KOPT-K1 (cell line): ENCODE data around the gene GALT.

Source experiments
- H3K27ac ChIP-seq: fragments of 200-600 bp; sonication (generic); 2 replicates; pipeline ENCODE4 v1.5.1; 2016; ENCODE audit warnings: antibody characterized with exemption, mild to moderate bottlenecking, low read depth, low read length; ENCODE audit not compliant: poor library complexity, severe bottlenecking
- H3K36me3 ChIP-seq: fragments of 200-600 bp; sonication (generic); 2 replicates; pipeline ENCODE4 v1.5.1; 2017; ENCODE audit warnings: antibody characterized with exemption, mild to moderate bottlenecking, low read length, moderate library complexity; ENCODE audit not compliant: insufficient read depth
- H3K9me3 ChIP-seq: fragments of 200-600 bp; sonication (generic); 2 replicates; pipeline ENCODE4 v1.5.1; 2017; ENCODE audit warnings: antibody characterized with exemption, low read length, mild to moderate bottlenecking; ENCODE audit not compliant: insufficient read depth, poor library complexity, severe bottlenecking

The GALT gene

DNA sequence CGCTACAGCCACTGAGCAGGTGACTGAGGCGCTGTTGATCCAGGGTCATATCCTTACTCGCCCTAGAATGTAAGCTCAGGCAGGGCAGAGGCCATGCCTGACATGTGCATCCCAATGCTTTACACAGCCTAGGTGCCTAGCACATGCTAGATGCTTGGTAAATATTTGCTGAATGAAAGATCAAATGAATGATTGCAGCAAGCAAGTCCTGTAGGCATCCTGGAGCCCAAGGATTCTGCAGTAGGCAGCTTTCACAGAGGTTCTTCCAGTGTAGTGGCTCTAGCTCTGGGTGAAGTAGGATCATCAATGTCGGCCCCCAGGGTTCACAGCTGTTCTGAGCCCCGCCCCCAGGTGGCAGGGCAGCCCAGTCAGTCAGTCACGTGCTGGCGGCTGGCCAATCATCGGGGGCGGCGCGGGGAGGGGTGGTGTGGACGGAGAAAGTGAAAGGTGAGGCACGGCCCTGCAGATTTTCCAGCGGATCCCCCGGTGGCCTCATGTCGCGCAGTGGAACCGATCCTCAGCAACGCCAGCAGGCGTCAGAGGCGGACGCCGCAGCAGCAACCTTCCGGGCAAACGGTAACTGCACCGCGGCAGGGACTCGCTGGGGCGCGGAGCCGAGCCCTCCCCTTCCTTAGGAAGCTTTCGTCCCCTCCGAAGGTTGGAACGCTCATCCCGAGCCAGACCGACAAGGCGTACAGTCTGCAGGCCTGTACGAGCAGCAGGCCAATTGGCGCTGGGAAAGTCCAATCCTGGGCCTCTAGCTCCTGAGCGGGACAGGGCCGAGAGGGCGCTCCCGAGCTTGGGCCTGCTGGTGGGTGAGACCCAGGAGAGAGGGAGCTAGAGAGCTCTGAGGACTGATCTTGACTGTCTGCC, at the start of gene GALT:
GALT (plus strand) TSS at position 465 of the 873 bp plus-strand sequence; CDS start at position 495, 30 bp downstream.
- Histone ChIP-seq H3K36me3 (peaks cover 31% of the 10 kb centered on the region), H3K9me3 (no peaks in the 10 kb centered on the region), H3K27ac (peak within 1 kb of the TSS; percentile 79)

DNA sequence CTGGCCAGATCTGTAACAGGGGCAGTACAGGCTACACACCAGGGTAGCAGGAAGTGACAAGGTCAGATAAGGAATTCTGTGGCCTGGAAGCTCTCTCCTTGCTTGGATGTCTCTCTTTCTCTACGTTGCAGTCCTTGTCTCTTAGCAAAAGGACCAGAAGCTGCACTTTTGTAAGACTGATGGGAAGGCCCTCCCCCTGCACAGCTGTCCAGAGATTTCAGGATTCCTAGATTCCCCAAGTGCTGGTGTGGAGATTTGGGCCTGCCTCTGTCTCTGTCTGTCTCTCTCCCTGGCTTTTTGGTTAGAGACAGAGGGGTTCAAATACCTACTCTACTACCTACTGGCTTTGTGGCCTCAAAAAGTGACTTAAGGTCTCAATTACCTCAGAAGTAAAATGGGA, 46.9 kb upstream of the GALT start:
- H3K9me3 ChIP-seq: no peaks in the 10 kb centered on the region
- H3K27ac ChIP-seq: no peak overlapping the region
- no peaks in the 10 kb centered on the region for H3K36me3 ChIP-seq

DNA sequence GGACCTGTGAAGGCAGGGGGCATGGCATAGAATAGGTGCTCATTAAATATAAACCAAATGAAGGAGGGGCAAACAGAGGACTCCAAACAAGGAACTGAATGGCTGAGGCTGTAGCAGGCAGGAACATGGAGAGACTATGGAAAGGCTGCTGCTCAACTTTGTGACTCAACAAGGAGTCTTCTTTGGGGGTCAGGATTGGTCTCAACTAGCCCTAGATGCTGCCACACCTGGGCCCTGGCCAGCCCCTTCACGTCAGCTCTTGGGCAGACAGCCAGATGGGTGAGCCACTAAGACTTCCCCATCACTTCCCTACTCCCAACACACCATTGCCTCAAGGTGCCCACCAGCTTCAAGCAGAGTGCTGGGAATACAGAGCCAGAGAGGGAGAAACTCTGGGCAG, 45.6 kb upstream of the GALT start:
- Histone ChIP-seq H3K36me3 (no peaks in the 10 kb centered on the region), H3K9me3 (no peaks in the 10 kb centered on the region), H3K27ac (no peak overlapping the region)

DNA sequence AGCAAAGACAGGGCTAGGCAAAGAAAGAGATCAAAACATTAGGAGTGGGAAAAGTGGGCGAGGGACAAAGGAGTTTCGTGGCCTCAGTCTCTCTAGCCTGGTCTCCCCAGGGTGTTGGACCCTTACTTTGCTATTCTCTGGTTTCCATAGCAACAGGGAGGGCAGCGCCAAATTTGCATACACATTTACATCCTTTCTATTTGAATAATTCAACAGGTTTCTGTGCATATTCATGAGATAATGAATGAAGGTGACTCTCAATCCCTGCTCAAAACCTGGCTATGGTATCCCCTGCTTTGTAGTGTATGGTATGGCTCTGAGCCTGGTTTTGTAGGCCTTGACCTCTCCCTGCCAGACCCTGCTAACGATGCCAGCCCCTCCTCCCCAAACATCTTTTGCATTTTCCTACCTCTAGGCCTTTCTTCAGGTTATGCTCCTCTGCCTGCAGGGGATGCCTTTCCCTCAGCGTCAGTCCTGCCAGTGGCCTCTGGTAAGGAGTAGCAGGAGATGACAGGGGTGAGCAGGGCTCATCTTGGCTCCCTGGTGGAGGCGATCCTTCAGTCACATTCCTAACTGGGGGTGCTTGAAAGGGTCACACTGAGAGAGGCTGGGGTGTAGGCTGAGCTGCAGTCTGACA, 44.4 kb upstream of the GALT start:
- H3K27ac ChIP-seq: no peak overlapping the region
- H3K36me3 ChIP-seq: no peaks in the 10 kb centered on the region
- no peaks in the 10 kb centered on the region for H3K9me3 ChIP-seq

DNA sequence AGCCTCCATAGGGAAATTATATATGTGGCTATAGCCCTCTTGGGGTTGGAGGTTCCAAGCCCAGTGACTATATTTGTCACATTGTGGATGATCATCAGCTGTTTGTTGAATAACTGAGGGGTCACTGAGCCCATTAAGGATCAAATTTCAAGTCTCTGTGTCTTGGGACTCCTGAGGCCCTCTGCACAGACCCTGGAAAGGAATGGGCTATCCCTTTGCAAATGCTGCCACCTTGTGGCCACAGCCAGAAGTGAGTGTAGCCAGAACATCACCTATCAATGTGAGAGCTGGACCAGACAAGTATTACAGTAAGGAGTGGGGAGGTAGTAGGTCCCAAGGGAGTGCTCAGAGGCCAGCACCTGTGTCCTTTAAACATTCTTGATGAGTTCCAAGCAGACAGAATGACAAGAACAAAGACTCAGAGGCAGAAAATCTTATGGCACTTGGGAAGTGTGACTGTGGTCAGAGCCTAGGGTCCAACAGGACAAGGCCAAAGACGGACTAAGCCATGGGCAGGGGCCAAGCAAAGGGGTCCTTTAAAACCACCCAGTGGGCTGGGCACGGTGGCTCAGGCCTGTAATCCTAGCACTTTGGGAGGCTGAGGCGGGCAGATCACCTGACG, 42.8 kb upstream of the GALT start:
- H3K27ac ChIP-seq: no peak overlapping the region
- no peaks in the 10 kb centered on the region for H3K9me3 ChIP-seq
- no peaks in the 10 kb centered on the region for H3K36me3 ChIP-seq

DNA sequence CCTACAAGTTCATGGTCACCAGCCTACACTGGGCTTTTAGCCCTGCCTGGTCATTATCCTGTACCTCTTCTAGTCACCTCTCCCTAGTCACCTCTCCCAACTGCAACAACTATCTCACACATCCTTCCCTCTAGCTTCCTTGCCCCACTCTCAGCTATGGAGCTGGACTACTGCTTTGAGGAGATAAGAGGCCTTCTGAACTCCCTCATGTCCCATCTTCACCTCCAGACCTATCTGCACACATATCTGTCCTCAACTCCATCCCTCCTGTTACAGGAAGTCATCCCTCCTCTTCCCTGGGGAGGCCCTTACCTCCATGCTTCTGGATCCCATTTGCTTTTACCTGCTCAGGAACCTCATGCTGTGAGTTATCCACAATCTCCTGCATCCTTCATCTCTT, 40.3 kb upstream of the GALT start:
- Histone ChIP-seq H3K9me3 (no peaks in the 10 kb centered on the region), H3K36me3 (no peaks in the 10 kb centered on the region), H3K27ac (no peak overlapping the region)

DNA sequence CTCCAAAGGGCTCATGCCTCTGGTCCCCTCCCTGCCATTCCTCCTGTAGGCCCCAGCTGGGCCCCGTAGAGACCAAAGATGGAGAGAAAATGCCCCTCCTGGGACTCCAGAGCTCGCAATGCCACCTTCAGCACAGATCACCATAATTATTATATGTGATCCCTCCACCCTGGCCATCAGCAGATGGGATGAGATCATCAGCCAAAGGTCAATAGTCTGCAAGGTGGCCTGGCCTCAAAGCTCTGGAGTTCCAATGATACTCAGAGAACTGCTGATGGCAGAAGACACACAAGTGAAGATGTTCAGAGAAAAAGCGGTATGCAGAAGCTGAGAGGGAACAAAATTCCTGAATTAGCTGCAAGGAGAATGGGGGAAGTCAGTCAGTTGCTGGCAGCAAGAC, 39.6 kb upstream of the GALT start:
- H3K36me3 ChIP-seq: no peaks in the 10 kb centered on the region
- no peak overlapping the region for H3K27ac ChIP-seq
- H3K9me3 ChIP-seq: no peaks in the 10 kb centered on the region

DNA sequence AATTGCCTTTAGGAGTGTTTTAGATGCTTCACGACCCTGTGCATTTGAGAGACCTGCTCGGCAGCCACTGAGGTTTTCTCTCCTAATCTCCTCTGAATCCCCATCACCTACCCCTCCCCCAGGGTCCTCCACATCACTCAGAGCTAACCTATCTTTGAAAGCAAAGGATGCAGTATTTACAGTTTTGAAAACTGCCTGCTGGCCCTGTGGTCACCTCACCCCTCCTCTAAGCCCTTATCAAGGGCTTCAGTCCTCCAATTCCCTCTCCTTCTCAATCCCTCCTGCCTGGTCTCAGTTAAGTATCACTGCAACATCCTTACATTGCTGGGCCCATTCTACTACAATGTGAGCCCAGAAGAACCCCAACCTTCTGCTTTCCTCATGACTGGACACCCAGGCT, 39.1 kb upstream of the GALT start:
- Histone ChIP-seq H3K27ac (no peak overlapping the region), H3K36me3 (no peaks in the 10 kb centered on the region), H3K9me3 (no peaks in the 10 kb centered on the region)

DNA sequence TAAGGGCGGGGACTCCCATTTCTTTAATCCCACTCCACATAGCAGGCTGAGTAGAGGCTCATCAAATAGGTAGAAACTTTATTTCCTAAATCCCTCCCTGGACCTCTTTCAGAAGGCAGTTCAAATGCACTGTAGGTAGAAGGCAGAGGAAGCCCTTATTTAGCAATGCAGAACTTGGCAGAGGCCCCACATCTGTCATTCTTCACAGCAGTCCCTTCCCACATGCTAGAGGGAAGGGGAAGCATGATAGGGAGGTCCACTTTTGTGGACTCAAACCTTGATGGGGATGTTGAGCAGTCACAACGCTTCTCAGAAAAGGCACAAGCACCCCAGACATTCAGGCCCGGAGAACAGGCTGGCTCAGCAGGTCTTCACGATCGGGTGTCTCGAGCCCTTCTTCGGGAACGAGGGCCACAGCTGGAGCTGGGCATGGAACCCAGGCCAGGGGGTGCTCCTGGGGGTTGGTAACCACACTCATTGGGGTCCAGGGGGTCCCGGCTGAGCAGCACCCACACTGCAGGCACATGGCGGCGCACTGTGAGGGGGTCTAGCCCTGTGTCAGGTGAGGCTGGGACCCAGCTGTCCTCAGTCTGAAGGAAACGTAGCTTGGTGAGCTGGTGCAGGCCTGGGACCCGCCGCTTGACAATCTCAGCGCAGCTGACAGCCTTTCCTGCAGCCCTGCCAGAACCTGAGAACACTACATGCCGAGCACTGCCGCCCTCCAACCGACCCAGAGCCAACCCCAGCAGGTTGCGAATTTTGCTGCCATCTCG, 35.9 kb upstream of the GALT start:
- Histone ChIP-seq H3K27ac (peak overlapping the region; percentile 81), H3K36me3 (peaks cover 18% of the 10 kb centered on the region), H3K9me3 (no peaks in the 10 kb centered on the region)

DNA sequence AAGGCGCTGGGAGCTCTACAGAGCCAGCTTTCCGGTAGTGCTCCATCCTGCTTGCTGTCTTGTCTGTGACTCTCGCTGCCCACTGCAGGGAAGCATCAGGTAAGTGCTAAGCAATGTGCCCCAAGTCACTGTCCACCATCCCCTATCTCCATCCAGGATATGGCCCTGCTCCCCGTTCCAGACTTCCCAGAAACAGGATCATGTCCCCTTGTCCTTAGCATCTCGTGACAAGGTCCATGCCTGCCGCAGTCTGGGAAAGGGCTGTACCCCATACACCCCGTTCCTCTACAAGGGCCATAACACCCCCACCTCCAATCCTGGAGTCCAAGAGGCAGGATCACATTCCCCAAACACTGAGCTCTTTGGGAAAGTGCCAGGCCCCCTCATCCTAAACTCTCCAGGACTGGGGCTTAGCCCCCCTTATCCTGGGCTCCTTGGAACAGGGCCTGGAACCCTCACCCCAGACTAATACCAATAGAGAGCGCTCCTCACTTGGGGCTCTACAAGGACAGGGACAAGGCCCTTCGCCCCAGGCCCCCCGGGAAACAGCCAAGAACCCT, 35.1 kb upstream of the GALT start:
- Histone ChIP-seq H3K27ac (peak overlapping the region; percentile 81), H3K36me3 (peaks cover 25% of the 10 kb centered on the region), H3K9me3 (no peaks in the 10 kb centered on the region)

DNA sequence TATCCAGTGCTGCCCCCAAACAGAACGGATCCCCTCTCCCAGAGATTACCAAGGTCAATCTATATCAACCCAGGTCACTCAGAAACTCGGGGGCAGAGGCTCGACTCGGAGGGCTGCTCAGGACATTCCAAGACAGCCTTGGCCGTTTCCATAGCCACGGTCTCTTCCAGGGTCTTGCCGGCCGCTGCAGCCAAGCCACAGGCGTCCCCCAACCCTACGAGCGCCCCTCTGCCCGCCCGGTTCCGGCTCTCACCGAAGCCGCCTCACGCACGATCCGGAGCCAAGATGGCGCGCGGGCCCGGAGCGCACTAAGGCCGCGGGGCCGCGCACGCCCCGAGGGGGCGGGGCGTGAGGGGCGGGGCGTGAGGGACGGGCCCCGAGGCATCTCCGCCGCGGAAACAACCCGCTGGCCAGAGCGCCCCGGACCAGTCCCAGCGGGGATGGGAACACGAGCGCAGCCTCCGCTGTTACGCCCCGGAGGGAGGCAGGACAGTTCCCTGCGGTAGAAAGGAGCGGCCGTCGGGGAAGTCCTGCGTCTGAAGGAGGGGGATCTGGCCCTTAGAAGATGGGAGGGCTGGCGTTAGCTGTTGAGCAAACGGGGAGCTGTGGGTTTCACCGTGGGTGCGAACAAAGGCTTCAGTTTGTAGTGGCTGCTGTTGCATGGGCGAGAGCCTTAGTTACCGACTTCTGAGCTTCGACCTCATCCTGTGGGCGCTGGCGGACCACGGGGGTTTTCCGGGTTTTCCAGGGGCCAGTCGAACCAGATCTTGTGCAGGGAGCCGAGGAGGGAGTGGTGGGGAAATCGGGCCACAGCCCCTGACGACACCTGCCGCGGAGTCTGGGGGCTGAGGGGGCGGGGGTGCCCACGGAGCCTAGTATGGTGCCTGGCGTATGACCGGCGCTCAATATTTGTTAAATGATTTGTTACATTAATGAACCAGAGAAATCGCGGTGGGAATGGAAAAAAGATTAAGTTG, 34.4 kb upstream of the GALT start, which contains the start of gene RPP25L:
RPP25L (minus strand) TSS at position 287 of the 977 bp plus-strand sequence. CDS start 801 bp downstream, outside the sequence.
- Histone ChIP-seq H3K27ac (peak within 1 kb of the TSS; percentile 81), H3K9me3 (no peaks in the 10 kb centered on the region), H3K36me3 (peaks cover 33% of the 10 kb centered on the region)

DNA sequence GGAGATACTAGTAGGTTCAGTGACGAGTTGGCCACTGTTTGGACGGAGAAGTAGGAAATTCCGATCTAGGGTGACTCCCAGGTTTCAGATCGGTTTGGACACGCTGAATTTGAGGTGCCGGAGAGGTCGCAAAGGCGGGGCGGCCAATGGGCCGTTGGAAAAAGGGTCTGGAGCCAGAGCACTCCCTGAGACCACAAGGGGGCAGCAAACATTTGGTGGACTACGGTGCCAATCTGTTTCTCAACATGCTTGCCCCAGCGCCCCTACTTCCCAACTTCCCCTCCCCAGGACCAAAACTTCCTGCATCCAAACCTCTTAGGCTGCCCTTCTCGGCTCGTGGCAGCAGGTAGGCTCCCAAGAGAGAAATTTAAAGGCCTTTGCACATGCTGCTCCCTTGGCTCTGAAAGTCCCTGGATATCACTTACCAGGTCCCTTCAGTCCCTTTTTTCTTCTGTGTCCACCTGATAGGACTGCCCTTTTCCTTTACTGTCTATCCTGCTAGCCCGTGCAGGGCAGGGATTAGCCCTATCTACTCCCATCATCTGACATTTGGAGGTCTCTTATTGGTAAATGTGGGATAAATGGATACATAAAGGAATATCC, 33.6 kb upstream of the GALT start:
- Histone ChIP-seq H3K27ac (peak overlapping the region; percentile 81), H3K36me3 (peaks cover 41% of the 10 kb centered on the region), H3K9me3 (no peaks in the 10 kb centered on the region)

DNA sequence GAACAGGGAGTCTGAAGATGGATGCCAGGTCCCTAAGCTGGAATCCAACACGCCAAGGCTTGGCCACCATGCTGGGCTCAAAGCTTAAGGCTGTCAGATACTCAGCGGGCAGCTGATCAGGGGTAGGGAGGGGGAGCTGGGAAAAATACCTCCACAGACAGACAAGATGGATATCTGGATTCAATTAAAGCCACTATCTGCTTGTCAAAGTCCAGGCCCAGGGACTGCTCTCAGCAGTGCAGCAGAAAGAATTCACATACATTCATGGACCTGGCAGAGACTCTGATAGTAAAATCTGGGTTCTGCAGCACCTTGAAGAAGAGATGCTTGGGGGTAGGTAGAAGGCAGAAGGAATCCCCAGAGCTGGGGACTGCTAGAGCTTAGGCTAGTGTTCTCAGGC, 31.3 kb upstream of the GALT start:
- peaks cover 48% of the 10 kb centered on the region for H3K36me3 ChIP-seq
- H3K9me3 ChIP-seq: no peaks in the 10 kb centered on the region
- no peak overlapping the region for H3K27ac ChIP-seq
